Jurkat, Clone E6-1 (cell line): ENCODE data around the gene NUDCD3.
"Not testable (repeated sequence)": the region's sequence is repeated elsewhere in the genome, so short reads cannot be mapped to it uniquely, and the experiment has no call there.

Experiments used
- DNase-seq: peaks from one replicate; pipeline ENCODE4 v3.0.0-alpha.2; 2011; ENCODE audit warnings: low read depth, low spot score
- H3K4me3 ChIP-seq: 2 replicates; pipeline ENCODE4 v1.5.1; 2011; ENCODE audit warnings: mild to moderate bottlenecking, low read length, control low read depth, moderate library complexity

NUDCD3 gene

DNA sequence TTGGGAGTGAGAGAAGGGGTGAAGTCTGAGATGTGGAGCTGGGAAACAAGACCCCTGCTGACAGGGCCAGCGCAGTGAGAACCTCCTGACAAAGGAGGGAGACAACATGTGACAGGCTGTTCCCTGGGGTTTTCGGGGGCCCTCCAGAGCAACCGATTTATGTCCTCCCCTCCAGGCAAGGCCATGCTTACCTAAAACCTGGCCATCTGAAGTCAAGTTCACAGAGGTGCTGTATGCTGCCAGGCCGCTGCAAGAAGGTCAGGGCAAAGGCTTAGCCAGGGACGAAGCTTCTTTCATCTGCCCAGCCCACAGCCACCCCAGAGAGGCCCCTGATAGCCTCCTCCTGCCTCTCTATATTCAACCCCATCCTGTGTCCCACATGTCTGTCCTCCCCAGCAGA, 30.1 kb upstream of the NUDCD3 start:
- no peak for DNase-seq

DNA sequence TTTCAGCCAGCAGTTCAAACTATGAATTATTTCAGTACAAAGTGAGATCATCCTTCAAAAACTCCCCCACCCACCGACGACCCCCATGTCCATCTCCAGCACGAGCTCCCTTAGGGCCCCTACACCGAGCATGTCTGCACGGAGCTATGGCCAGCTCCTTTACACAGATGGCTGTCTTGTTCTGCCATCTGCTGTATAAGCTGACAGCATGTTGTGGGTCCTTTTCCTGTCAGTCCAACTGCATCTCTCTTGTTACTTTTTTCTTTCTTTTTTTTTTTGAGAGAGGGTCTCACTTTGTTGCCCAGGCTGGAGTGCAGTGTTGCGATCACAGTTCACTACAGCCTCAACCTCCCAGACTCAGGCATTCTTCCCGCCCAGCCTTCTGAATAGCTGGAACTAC, 29.1 kb upstream of the NUDCD3 start:
- no peak for DNase-seq
- H3K4me3 ChIP-seq = no peak overlapping the region

More for the DNA sequence above, 30.1 kb upstream of the NUDCD3 start:
- H3K4me3 ChIP-seq = no peak overlapping the region

DNA sequence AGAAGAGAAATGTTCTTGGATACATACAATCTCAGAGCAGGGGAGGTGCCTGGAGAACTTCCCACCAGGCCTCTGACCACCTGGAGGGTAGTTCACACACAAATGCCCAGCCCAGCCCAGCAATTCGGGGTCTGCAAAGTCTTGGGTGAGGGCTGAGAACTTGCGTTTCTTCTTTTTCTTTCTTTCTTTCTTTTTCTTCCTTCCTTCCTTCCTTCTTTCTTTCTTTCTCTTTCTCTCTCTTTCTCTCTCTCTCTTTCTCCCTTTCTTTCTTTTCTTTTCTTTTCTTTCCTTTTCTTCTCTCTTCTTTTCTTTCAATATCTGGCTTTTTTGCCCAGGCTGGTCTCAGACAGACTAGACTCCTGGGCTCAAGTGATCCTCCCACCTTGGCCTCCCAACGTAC, 28.3 kb upstream of the NUDCD3 start:
- no peak for DNase-seq
- H3K4me3 ChIP-seq = no peak overlapping the region

DNA sequence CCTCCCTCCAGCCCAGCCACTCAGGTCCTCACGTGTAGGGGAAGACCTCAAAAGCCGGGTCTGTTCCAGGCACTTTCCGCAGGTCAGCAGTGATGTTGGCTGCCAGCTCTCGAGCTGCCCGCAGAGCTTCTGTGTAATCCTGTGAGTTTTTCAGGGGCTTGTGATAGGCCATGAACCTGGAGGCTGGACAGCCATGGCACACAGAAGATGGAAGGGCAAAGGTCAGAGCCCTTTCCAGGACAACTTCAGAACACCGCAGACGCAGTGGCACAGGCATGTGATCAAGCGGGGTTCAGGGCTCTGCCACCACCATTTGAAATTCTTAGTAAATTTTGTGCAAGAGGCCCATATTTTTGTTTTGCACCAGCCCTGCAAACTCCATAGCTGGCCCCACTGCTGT, 26.7 kb upstream of the NUDCD3 start:
- H3K4me3 ChIP-seq = no peak overlapping the region
- DNase-seq = no peak

DNA sequence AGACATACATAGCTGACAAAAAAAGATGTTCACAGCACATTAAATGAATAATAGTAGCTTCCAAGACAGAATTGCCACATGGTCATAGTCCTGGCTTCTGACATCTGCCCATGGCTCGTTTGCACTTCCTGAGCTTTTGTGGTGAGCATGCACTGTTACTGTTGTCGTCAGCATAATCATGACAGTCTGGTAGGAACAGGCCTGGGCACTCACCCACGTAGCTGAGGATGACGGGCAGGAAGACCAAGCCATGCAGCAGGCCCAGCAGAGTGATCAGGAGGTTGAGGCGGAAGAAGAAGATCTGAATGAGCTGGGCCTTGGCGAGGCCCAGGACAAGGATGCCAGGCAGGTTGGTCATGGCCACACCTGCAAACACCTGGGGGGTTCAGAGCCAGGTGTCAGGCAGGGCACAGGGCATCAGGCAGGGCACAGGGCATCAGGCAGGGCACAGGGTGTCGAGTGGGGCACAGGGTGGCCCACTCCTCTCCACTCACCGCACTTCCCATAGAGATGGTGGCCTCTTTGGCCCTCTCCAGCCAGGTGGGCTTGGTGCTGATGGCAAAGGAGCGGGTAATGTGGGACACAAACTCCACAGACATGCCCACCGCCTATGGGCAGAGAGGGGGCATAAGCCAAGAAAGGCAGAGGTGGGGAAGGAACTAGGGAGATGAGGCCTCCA, 25.3 kb upstream of the NUDCD3 start:
- no peak overlapping the region for H3K4me3 ChIP-seq
- no peak for DNase-seq

DNA sequence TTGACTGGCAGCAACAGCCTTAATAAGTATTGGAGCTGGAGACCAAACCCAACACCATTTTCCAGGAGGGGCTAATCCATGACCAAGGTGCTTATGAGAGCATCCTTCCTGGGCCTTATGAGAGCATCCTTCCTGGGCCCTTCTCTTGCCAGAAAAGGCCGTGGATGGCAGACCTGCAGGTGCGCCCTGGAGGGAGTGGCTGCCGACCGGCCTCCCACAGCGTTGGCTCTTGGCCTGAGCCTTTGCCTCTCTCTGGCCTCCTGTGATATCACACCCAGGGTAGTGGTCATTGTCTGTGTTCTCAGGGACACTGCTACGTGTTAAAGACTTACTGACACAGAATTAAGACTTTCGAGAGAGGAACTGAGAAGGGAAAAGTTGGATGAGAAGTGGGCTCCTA, 22.3 kb upstream of the NUDCD3 start:
- no peak overlapping the region for H3K4me3 ChIP-seq
- DNase-seq = no peak

DNA sequence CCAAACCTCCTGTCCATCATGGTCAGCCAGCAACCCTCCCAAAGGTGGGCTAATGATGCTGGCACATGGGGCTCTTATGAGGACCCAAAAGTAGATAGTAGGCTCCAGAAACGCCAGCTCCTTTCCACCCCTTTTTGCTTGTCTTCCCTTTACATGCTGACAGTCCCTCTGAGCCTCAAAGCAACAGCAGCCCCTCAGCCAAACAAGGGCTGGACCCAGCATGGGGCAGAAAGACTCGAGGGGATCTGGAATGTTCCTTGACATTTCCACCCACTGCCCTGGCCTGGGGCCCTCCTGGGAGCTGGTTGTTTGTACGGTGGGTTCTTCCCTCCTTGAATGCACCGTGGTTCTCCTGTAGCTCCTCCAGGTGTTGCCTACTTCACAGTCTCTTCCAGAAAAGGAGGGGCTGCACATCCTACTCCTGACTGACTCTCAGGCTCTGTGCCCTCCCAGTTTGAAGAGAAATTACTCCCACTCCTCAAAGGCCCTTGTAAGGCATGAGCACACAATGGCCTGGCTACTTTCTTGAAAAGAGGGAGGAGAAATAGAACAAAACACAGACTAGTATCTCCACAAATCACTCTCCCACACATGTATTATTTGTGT, 21.5 kb upstream of the NUDCD3 start:
- H3K4me3 ChIP-seq = no peak overlapping the region
- DNase-seq = no peak

DNA sequence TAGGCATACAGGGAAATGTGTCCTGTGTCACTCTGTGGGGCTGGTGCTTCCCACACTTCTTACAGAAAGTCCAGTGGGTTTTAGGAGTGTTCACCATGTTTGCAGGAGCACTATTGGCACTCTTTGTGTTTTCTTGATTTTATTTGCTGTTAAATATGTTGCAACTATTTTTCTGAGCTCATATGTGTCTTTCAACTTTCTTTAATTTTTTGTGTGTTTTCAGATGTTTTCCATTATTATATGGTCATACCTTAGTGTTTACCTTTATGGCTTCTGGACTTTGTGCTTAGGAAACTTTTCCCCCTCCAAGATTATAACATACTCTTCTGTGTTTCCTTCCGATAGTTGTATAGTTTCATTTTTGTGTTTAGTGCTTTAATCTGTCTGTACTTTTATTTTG, 20.8 kb upstream of the NUDCD3 start:
- H3K4me3 ChIP-seq = no peak overlapping the region
- DNase-seq = no peak

DNA sequence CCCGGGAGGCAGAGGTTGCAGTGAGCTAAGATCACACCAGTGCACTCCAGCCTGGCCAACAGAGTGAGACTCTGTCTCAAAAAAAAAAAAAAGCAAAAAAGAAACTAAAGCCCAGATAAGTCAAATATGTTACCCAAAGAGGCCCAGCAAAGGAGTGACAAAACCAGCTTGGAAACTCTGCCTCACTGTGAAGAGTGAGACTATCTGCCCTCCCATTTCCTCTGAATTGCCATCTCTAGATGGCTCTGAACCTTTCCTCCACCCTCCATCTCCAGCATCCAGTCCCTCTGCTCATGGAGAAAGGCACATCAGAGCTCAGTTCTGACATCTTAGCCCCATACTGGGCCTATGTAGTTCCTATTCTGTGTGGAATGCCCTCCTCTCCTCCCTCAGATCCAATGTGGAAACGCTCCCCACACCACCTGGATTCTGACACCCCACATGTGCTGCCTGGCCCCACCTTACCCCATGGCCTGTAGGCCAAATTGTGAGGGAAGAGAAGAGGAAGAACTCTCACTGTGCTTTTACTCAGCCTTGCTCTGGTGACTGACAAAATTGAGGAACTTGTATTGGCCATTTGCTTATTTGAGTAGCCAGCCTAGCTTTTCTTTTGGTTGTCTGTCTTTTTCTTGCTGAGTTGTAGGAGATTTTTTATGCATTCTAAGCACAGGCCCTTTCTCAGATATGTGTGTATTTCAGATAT, 18.0 kb upstream of the NUDCD3 start:
- no peak overlapping the region for H3K4me3 ChIP-seq
- no peak for DNase-seq

DNA sequence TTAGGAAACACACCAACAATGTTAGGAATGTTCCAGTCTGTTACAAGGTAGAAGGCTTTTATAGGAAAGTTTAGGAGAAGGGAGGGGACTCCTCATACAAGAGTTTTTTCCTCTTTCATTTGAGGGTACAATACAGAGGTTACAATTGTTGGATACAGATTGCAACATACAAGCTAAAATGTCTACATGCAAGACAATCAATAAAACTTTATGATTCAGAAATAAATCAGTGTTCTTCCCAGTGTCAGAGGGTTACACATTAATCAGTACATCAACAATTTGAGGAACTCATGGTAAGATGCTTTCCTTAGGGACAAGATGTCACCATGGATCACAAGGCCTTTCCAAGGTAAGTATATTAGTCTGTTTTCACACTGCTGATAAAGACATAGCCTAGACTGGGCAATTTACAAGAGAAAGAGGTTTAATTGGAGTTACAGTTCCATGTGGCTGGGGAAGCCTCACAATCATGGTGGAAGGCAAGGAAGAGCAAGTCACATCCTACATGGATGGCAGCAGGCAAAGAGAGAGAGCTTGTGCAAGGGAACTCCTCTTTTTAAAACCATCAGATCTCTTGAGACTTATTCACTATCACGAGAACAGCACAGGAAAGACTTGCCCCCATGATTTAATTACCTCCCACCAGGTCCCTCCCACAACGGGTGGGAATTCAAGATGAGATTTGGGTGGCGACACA, 16.3 kb upstream of the NUDCD3 start:
- DNase-seq, H3K4me3 ChIP-seq: not testable (repeated sequence)

DNA sequence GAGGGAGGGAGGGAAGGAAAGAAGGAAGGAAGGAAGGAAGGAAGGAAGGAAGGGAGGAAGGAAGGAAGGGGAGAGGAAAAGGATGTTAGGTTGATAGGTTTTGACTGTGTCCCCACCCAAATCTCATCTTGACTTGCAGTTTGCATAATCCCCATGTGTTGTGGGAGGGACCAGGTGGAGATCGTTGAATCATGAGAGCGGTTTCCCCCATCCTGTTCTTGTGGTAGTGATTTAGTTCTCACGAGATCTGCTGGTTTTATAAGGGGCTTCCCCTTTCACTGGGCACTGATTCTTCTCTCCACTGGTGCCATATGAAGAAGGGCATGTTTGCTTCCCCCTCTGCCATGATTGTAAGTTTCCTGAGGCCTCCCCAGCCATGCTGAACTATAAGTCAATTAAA, 15.1 kb upstream of the NUDCD3 start:
- H3K4me3 ChIP-seq = no peak overlapping the region
- no peak for DNase-seq

DNA sequence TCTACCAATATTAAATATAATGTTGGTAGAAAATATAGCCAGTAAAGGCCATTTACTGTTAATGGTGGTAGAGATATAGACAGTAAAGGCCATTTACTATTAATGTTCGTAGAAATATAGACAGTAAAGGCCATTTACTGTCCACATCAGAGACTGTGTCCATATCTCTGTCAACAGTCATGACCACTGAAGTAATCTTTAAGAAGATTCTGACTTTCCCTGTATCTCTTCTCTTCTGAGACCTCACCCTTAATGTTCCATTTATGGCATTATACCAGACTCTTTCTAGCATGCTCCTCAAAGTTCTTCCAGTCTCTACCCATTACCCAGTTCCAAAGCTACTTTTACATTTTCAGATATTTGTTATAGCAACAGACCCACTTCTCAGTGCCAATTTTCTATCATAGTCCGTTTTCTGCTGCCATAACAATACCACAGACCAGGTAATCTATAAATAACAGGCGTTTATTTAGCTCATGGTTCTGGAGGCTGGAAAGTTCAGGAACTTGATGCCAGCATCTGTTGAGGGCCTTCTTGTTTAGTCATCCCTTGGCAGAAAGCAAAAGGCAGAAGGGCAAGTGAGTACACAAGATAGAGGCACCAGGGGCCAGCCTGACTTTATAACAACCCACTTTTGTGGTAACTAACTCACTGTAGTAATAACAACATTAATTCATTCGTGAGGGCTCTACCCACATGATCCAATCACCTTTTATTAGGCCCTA, 7.9 kb upstream of the NUDCD3 start:
- H3K4me3 ChIP-seq = no peak overlapping the region
- DNase-seq = no peak

DNA sequence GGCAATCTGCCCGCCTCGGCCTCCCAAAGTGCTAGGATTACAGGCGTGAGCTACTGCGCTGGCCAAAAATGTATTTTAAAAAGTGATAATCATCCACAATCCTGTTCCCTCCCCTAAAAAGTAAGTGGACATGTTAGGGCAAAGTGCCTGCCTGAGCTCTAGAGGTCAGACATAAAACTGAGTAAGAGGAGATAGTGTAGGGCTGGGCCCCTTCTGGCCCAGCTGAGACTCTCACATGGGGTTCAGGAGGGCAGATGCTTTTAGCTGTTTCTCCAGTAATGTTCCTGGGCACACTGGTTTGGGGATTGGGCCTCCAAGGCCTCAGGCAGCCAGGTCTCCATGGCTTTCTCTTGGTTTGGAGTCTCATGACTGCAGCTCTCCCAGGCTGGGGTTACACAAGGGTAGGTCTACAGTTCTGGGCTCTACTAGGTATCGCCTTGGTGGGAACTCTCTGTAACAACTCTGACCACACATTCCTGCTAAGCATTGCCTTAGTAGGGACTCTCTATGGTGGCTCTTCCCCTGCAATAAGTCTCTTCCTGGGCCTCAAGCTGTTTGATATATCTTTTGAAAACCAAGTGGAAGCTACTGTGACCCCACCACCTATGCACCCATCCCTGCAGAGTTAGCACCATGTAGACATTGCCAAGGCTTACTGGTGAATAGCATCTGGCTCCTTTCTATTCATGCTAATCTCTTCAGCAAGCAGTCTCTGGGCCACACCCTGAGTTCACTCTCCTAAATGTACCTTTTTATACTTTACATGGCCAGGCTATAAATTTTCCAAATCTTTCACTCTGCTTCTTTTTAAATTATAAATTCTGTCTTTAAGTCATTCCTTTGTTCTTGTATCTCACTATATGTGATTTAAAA, 6.9 kb upstream of the NUDCD3 start:
- H3K4me3 ChIP-seq = no peak overlapping the region
- no peak for DNase-seq

DNA sequence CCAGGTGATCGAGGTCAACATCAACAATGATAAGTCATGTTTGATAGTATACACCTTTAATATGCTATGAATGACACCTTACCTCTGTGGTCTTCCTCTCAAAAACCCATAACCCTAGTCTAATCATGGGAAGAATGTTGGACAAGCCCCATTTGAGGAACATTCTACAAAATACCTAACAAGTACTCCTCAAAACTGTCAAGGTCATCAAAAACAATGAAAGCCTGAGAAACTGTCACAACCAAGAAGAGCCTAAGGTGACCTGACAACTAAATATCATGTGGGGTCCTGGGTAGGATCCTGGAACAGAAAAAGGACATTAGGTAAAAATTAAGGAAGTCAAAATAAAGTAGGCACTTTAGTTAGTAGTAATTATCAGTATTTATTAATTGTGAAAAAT, 5.9 kb upstream of the NUDCD3 start:
- DNase-seq = no peak
- H3K4me3 ChIP-seq = no peak overlapping the region

DNA sequence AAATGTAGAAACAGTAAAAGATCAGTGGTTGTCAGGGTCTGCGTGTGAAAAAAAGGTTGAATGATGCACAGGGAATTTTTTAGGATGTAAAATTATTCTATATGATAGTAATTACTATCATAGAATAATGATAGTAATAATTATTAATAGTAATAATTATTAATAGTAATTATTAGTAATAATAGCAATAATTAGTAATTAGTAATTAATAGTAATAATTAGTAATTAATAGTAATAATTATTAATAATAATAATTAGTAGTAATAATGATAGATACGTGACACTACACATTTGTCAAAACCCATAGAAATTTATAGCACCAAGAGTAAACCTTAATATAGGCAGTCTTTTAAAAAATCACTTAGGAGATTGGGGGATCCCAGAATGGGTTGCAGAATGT, 4.5 kb upstream of the NUDCD3 start:
- H3K4me3 ChIP-seq = no peak overlapping the region
- DNase-seq = no peak

DNA sequence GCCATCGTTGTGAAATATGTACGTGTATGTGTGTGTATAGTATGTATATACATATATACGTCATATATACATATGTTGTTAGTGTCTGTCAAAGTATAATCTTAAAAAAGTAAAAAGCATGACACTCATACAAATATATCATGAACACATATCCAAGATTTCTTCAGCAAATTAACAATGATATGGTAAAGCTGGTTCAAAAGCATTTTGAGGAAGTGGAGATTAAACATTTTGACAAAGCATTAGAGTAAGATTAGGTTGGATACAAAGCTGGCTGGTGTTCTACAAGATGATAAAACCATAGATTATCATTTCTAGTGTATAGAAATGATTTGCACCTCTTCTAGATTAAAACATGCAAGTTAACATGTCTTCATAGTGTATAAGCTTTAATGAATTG, 771 bp upstream of the NUDCD3 start:
- peak overlapping the region; percentile 72 for H3K4me3 ChIP-seq
- no peak for DNase-seq

DNA sequence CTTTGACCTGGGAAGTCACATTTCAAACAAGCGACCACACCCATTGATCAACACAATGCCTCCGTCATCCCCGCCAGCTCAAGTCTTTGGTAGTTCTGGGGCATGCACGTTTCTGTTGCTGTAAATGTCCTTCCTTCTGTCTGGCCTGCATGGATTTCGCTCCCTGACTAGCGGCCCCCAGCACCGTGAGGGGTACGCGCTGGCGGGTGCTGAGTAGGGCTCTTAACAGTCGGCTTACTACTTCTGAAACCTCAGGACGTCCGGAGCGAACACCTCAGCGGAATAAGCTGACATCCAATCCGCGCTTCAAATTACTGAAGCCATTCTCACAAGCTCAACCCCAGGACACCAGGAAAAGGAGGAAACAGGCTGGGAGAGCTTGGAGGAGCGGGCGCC, 505 bp downstream of the NUDCD3 start:
- DNase-seq = no peak

DNA sequence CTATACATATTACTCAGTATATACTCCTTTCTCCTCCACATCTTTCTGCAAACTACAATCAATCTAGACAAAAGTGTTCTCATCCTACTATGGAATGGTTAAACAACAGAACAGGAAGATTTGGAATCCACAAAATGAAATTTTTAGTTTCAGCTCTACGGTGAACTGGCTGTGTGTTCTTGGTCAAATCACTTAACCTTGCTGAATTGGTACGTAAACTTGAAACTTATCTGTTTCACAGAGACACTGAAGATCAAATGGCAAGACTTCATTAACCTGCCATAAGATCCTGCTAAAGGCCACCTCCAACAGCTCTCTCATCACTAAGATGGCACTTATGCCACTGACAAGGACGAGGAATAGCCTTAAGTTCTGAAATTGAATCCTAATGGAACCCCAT, 1.5 kb downstream of the NUDCD3 start:
- DNase-seq = no peak
- H3K4me3 ChIP-seq = no peak overlapping the region

More for the DNA sequence above, 505 bp downstream of the NUDCD3 start:
- H3K4me3 ChIP-seq = peak overlapping the region; percentile 72

DNA sequence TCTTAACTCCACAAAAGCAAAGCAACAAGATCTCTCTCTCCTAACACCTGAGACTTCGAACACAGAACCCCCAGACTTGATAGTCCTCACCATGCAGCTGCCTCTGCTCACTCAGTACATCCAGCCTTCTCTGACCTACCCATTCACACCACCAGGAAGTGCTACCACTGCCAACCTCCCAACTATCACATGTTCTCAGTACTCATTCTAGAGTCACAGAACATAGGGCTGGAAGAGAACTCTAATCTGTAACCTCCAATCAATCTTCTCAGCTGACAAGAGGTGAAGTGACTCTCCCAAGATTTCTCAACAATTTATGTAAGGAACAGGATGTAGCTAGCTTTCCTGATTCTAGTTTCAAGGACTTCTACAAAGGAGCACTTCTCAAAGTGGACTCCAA, 3.8 kb downstream of the NUDCD3 start:
- DNase-seq = no peak
- H3K4me3 ChIP-seq = no peak overlapping the region
